T follicular helper cell (primary cell): Measurements from ENCODE around the gene SKP2.

Experiments
- DNase-seq: peaks from one replicate; pipeline ENCODE4 v3.0.0-alpha.2; 2020; ENCODE audit warnings: low read depth

Gene SKP2

DNA sequence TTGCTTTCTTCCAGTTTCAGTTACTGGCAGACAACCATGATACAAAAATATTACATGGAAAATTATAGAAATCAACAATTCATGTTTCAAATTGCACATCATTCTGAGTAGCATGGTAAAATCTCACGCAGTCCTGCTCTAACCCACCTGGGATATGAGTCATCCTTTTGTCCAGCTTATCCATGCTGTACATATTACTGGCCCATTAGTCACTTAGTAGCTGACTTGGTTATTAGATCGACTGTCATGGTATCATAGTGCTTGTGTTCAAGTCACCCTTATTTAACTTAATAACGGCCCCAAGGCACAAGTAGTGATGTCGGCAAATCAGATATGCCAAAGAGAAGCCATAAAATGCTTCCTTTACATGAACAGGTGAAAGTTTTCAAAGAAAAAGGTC lies 48.6 kb downstream of the SKP2 start:
- no peak for DNase-seq

DNA sequence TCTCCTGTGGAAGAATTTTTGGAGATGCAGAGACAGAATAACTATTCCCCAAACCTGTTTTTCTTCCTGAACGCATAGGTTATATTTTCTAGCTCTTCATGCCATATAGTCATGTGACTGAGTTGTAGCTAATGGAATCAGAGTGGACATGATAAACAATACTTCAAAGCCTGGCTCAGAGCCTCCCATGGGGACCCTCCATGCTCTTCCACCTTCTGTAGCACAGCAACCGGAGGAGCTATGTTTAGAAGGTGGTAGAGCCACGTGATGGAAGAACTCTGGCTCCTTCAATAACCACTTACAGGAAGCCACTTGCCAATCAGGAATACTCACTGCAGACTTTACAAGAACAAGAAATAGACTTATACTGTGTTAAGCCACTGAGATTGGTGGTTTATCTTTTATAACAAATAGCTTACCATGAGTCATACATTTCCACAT lies 50.6 kb downstream of the SKP2 start:
- no peak for DNase-seq

DNA sequence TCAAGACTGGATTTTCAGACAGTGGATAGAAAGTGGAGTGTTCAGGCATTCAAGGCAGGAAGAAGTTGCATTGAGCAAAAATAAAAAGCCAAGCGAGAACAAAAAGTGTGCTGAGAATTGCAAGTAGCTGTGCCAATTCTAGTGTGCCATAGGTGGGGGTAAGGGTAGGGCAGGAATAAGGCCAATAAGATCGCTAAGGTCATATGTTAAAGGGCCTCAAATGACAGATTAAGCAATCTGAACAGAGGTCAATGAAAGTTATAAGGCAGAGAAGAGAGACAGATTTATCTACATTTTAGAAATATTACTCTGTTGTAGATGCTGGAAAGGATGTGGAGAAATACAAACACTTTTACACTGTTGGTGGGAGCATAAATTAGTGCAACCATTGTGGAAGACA lies 53.4 kb downstream of the SKP2 start:
- DNase-seq = no peak

DNA sequence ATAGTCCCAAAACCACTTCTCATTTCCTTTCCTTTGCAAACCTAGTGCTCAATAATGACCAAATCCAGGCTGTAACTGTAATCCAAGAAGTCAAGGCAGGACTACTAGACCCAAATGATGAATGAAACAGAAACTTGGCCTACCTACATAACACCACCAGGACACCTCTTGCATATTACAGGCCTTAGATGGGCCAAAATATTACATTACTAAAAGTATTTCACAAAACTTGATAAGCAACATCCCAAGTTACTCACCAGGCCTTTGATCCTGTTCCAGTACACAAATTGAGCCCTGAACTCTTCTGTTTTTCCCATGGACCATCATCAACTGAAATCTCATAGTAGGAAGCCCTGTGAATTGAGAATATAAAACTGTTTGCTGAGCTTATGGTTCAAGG lies 55.0 kb downstream of the SKP2 start:
- DNase-seq = no peak

DNA sequence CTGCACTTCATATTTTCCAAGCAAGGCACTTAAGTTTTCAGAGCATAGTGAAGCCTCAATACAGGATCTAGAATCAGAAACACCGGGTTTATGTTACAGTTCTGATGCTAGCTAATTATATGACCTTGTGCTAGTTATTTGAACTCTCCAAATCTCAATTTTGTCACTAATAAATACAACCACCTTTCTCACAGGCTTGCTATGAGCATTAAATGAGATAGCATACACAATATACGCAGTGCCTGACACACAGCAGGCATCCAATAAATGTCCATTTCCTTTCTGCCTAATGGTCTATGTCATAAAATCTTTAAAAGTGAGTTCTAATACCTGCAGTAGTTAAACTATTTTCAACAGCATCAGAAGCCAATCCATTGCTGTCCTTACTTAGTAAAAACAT lies 56.9 kb downstream of the SKP2 start:
- DNase-seq = no peak

DNA sequence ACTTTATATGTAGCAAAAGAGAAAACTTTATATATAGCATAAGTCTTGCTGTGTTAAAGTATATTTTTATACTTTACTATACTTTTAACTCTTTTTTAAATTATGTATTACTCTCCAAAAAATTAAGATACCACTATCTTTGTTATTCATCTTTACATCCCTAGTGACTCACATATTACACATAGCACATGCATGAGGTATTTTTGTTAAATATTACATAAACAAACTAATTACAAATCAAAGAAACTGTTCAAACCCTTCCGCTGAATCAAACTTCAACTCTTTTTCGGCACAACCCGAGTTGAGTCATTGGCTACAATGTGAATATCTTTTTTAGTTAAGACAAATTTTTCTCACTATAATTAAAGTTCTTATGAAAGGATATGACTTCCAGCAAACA lies 57.8 kb downstream of the SKP2 start:
- DNase-seq = no peak

DNA sequence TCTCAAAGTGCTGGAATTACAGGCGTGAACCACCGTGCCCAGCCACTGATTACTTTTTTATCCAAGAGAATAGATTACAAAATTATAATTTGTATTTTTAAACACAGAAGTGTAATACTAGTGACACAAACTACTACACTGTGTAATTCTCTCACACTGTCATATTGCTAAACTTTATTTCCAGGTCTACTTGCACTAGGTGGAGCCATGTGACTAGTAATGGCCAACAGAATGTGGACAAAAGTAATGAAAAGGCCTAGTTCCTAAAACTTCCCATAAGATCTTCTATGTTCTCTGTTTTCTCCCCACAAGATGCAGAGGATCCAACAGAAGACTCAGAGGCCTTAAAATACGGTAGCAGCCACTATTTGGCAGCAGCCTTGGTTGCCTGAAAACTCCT lies 62.5 kb downstream of the SKP2 start:
- no peak for DNase-seq

DNA sequence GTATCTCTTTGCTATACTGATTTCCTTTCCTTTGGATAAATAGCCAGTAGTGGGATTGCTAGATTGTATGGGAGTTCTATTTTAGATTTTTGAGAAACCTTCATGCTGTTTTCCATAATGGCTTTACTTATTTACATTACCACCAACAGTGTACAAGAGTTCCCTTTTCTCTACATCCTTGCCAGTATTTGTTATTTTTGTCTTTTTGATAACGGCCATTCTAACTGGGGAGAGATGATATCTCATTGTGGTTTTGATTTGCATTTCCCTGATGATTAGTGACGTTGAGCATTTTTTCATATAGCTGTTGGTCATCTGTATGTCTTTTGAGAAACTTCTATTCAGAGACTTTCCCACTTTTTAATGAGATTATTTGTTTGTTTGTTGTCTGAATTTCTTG lies 64.0 kb downstream of the SKP2 start:
- no peak for DNase-seq

DNA sequence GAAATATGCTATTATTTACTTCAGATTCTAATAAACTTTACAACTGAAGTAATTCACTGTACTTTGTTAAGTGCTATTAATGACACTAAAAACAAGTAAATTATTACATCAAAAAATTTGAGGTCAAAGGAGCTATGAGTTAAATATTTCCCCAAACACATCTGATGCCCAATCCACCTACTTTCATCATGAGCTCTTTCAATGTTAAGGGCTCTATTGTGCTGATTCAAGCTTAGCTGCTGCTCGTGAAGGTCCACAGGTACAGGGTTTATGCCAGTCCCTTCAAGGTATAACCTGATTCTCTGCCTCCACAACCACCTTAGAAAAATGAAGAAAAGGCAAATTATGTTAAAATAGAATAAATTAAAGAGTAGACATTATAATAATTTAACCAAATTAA lies 65.7 kb downstream of the SKP2 start:
- no peak for DNase-seq

DNA sequence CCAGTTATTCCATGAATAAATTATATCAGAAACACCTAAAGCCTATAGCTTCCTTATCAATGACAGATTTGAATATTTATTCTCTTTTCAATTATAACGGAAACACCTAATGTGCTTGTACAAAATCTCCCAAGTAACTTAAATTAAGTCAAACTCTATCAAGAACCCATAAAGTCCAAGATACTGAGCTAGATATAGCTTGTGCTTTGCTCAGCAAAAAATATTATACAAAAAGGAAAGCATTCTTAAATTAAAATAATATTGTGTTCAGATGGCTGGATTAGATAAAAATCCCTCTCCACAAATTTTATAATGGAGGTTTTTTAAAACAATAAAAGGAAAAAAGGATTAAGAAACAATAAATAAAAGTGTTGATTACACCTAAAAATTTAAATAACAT lies 66.1 kb downstream of the SKP2 start:
- DNase-seq = no peak

DNA sequence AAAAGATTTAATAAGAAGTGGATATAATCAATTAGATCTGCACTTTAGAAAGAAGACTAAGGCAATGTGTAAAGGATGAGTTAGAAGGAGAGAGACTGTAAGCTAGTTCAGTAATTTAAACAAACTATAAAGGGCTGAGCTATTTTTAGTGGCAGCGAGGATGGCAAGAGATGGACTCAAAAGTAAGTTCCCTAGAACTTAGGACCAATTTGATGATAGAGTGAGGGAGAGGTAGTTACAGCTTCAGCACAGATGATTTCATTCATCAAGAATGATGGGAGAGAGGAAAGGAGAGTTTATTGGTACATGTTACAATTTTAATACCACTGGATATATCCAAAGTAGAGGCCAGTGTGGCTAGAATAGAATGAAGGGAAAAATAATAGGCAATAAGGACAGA lies 70.7 kb downstream of the SKP2 start:
- DNase-seq = no peak

DNA sequence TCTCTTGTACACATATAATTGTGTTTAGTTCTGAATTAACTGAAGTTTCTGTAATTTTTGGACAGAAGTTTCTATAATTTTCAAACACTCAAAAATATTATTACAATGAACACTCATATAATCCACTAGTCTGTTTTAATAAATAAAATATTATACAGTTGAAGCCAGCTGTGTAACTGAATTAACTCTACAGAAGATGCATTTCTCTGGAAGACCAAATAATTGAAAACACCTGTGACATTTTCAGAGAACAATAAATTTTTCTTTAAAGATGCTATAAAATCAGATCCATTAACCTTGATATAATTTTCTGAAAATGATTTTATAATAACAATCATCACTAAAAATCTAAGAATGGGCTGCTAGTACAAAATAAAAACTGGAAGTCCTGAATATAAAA lies 75.1 kb downstream of the SKP2 start:
- DNase-seq = no peak

DNA sequence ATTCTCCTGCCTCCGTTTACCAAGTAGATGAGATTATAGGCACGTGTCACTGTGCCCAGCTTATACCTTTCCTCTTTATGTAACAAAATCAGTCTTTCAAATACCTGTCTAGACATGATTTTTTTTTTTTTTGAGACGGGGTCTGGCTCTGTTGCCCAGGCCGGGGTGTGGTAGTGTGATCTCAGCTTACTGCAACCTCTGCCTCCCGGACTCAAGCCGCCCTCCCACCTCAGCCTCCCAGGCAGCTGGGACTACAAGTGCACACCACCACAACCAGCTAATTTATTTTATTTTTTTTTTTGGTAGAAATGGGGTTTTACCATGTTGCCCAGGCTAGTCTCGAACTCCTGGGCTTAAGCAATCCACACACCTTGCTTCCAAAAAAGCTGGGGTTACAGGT lies 76.6 kb downstream of the SKP2 start:
- no peak for DNase-seq

DNA sequence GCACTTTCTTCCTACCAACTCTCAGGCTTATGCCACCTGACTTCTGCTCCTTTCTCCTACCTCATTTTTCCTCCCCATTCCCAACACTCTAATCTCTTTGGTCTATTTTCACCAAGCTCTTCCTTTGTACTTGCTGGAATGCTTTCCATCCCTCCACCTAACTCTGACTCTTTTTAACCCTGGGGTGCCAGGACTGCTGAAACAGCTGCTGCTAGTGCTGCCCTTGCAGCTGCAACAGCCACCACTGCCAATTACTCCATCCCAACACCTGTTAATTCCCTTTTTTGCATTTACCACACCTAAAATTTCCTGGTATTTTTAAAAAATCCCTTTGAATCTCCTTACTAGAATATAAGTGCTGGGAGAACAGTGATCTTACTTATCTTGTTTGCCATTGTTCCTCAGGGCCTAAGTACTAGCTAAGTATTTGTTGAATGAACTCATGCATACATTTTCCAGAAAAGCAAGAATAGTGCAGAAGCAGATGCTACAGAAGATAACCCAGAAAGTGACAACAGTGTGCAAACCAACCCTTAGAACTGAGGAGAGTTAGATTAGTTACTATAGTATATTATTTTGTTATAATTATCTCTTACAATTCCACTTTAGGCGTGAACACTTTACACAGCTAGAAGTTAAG lies 78.4 kb downstream of the SKP2 start:
- no peak for DNase-seq

DNA sequence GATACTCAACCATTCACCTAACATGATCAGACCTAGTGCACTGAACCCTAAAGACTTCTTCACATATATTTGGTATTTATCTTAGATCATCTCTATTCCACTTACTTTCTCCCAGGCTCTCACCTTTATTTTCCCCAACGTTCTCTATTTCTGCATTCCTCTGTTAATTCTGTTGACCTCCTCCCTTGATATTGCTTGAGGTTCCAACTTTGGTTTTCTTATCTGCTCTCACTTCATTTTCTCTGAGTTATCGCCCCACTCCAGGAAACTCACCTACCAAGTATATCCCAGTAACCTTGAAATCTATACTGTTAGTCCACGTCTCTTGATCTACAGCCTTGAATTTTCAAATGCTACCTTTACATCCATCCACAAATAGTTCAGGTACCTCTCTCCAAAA lies 80.6 kb downstream of the SKP2 start:
- DNase-seq = no peak
